ENCODE data around the gene UBASH3A. TPM values are rescaled to one million over a fixed set of nuclear protein-coding genes. Genes with fewer than 3 reads are reported as not detected.

UBASH3A gene
- total and polyA plus RNA-seq, 9 donors = 0.15 to 0.85 (median 0.24) TPM; not detected in 2

- Histone ChIP-seq H3K4me1 (ENCODE audit: insufficient read depth) (no peaks in the 10 kb centered on the region), H3K4me3 (no peak within 1 kb of the TSS), H3K27me3 (no peaks in the 10 kb centered on the region), H3K9me3 (no peaks in the 10 kb centered on the region), H3K27ac (no peak within 1 kb of the TSS), H3K36me3 (no peaks in the 10 kb centered on the region)
- TF ChIP-seq EP300 (IDR thresholded peaks at IDR 0.05) (no peak), POLR2A (IDR thresholded peaks at IDR 0.05) (no peak), CTCF (IDR thresholded peaks at IDR 0.05) (no peak)
- no peak for DNase-seq
- intact Hi-C loops (cut with DNase I) = no loop called here
- WGBS, 3 donors = 73 to 80% (median 76%) methylated on average over 17 of the region's 17 CpGs
These were observed 7.6 kb upstream of the UBASH3A start, which contains the start of gene TMPRSS3 for GRCh38 chr21:42395905-42396651. Gene TMPRSS3 (minus strand): TSS chr21:42396052. CDS start chr21:42395417, 635 bp downstream.

- H3K36me3 ChIP-seq = no peaks in the 10 kb centered on the region
- H3K27me3 ChIP-seq = no peaks in the 10 kb centered on the region
- H3K4me3 ChIP-seq = no peak overlapping the region
- intact Hi-C loops (cut with DNase I) = no loop called here
- TF ChIP-seq CTCF (IDR thresholded peaks at IDR 0.05) (no peak), POLR2A (IDR thresholded peaks at IDR 0.05) (no peak), EP300 (IDR thresholded peaks at IDR 0.05) (no peak)
- 79 to 81% (median 80%) methylated on average over 19 of the region's 19 CpGs for WGBS, 3 donors
- H3K27ac ChIP-seq = no peak overlapping the region
- H3K4me1 ChIP-seq (ENCODE audit: insufficient read depth) = no peaks in the 10 kb centered on the region
- no peaks in the 10 kb centered on the region for H3K9me3 ChIP-seq
- no peak for DNase-seq
These were observed 6.6 kb upstream of the UBASH3A start for GRCh38 chr21:42396799-42397745.

GRCh38 chr21:42397746-42398394 lies 5.8 kb upstream of the UBASH3A start:
- no peaks in the 10 kb centered on the region for H3K9me3 ChIP-seq
- no peak for DNase-seq
- H3K4me1 ChIP-seq (ENCODE audit: insufficient read depth) = no peaks in the 10 kb centered on the region
- H3K27ac ChIP-seq = no peak overlapping the region
- H3K27me3 ChIP-seq = no peaks in the 10 kb centered on the region
- intact Hi-C loops (cut with DNase I) = no loop called here
- 83 to 84% (median 84%) methylated on average over 14 of the region's 14 CpGs for WGBS, 3 donors
- no peaks in the 10 kb centered on the region for H3K36me3 ChIP-seq
- TF ChIP-seq POLR2A (IDR thresholded peaks at IDR 0.05) = no peak
- no peak for TF ChIP-seq CTCF (IDR thresholded peaks at IDR 0.05)
- no peak for TF ChIP-seq EP300 (IDR thresholded peaks at IDR 0.05)
- H3K4me3 ChIP-seq = no peak overlapping the region

- Histone ChIP-seq H3K9me3 (no peaks in the 10 kb centered on the region), H3K36me3 (no peaks in the 10 kb centered on the region), H3K27ac (no peak overlapping the region), H3K4me1 (ENCODE audit: insufficient read depth) (no peaks in the 10 kb centered on the region), H3K27me3 (no peaks in the 10 kb centered on the region), H3K4me3 (no peak overlapping the region)
- DNase-seq = no peak
- WGBS, 3 donors = 66 to 70% (median 67%) methylated on average over 12 of the region's 12 CpGs
- intact Hi-C loops (cut with DNase I) = no loop called here
- TF ChIP-seq EP300 (IDR thresholded peaks at IDR 0.05) = no peak
- no peak for TF ChIP-seq CTCF (IDR thresholded peaks at IDR 0.05)
- TF ChIP-seq POLR2A (IDR thresholded peaks at IDR 0.05) = no peak
These were observed 5.2 kb upstream of the UBASH3A start for GRCh38 chr21:42398436-42399028.
